GM12872 (cell line): ENCODE measurements around the gene IRF6.

Experiments used
- TF ChIP-seq, protein P1 (sequence below): IDR thresholded peaks from 3 replicates; pipeline ENCODE4 v1.5.1; 2011; ENCODE audit warnings: low read depth, mild to moderate bottlenecking, low read length, moderate library complexity; ENCODE audit not compliant: insufficient read depth

Gene IRF6

DNA sequence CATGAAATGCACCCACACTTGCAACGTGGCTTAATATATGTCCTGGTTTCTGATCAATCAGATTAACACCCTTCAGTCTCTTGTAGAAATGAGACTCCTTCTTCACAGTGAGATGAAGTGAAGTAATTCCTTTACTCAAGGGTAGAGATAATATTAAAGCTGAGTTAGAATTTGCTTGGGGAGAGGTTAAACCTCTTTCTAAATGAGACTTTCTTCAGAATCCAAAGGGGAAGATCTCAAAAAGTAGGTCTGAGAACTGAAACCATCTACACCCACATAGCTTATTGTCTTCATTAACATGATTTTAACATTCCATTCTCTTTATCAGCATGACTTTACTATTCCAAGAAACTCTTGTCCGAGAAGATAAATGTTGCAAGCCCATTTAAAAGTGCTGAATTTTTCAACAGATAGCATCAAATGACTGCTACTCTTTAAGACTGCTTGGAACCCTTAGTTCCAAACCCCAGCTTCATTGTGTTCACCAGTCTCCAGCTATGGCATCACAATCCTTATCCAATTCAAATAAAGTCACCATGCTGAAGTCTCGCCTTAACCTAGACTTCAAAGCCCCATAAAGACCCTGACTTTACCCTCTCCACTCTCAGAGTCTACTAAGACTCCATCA lies 69.3 kb downstream of the IRF6 start:
- TF ChIP-seq, protein P1, sequence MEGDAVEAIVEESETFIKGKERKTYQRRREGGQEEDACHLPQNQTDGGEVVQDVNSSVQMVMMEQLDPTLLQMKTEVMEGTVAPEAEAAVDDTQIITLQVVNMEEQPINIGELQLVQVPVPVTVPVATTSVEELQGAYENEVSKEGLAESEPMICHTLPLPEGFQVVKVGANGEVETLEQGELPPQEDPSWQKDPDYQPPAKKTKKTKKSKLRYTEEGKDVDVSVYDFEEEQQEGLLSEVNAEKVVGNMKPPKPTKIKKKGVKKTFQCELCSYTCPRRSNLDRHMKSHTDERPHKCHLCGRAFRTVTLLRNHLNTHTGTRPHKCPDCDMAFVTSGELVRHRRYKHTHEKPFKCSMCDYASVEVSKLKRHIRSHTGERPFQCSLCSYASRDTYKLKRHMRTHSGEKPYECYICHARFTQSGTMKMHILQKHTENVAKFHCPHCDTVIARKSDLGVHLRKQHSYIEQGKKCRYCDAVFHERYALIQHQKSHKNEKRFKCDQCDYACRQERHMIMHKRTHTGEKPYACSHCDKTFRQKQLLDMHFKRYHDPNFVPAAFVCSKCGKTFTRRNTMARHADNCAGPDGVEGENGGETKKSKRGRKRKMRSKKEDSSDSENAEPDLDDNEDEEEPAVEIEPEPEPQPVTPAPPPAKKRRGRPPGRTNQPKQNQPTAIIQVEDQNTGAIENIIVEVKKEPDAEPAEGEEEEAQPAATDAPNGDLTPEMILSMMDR = no peak
